MM.1S (cell line): ENCODE results near the gene ARPC5.

Experiments
- EZH2 ChIP-seq: fragments of 300-600 bp; sonication (generic); optimal IDR thresholded peaks from 2 replicates; pipeline ENCODE3; 2017; ENCODE audit warnings: low read depth, mild to moderate bottlenecking, antibody characterized with exemption, low read length, mixed read lengths
- EZH2phosphoT487 ChIP-seq: fragments of 300-600 bp; sonication (generic); IDR thresholded peaks from 2 replicates; pipeline ENCODE4 v1.6.1; 2018; ENCODE audit warnings: antibody characterized with exemption, low read length
- TF ChIP-seq, protein P1 (sequence below): fragments of 300-600 bp; sonication (generic); IDR thresholded peaks from 2 replicates; pipeline ENCODE4 v1.5.1; 2016; ENCODE audit warnings: antibody characterized with exemption, low read length, mixed read lengths

DNA sequence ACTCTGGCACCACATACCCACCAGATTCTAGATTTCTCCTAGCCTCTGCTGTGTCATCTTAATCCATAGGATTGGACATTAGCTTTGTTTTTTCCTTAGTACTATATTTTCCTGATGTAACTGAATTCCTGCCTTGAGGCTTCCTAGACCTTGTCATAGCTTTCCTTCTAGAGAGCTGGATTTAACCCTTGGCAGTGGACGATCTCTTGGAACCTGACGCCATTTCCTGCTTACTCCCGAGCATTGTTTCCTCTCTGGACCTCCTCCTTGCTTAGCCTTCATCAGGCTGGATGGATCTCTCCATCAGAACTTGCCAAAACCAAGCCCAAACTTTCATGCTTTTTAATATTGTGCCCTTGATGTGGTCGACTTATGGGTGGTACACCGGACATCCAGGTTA lies 16.0 kb upstream of the ARPC5 start:
- TF ChIP-seq EZH2phosphoT487: no peak
- TF ChIP-seq, protein P1, sequence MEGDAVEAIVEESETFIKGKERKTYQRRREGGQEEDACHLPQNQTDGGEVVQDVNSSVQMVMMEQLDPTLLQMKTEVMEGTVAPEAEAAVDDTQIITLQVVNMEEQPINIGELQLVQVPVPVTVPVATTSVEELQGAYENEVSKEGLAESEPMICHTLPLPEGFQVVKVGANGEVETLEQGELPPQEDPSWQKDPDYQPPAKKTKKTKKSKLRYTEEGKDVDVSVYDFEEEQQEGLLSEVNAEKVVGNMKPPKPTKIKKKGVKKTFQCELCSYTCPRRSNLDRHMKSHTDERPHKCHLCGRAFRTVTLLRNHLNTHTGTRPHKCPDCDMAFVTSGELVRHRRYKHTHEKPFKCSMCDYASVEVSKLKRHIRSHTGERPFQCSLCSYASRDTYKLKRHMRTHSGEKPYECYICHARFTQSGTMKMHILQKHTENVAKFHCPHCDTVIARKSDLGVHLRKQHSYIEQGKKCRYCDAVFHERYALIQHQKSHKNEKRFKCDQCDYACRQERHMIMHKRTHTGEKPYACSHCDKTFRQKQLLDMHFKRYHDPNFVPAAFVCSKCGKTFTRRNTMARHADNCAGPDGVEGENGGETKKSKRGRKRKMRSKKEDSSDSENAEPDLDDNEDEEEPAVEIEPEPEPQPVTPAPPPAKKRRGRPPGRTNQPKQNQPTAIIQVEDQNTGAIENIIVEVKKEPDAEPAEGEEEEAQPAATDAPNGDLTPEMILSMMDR: no peak
- no peak for TF ChIP-seq EZH2
